ENCODE data around the gene TBX1.
"Not testable (repeated sequence)": the region's sequence is repeated elsewhere in the genome, so short reads cannot be mapped to it uniquely, and the experiment has no call there.

TBX1 gene

GRCh38 chr22:19723232-19723982 is 37.2 kb upstream of the TBX1 start, which contains the start of gene GP1BB:
GP1BB (plus strand) TSS chr22:19723539; CDS start chr22:19723570, 31 bp downstream.
- no peak for DNase-seq

GRCh38 chr22:19723983-19724827 is 36.4 kb upstream of the TBX1 start:
- no peak for DNase-seq

DNA sequence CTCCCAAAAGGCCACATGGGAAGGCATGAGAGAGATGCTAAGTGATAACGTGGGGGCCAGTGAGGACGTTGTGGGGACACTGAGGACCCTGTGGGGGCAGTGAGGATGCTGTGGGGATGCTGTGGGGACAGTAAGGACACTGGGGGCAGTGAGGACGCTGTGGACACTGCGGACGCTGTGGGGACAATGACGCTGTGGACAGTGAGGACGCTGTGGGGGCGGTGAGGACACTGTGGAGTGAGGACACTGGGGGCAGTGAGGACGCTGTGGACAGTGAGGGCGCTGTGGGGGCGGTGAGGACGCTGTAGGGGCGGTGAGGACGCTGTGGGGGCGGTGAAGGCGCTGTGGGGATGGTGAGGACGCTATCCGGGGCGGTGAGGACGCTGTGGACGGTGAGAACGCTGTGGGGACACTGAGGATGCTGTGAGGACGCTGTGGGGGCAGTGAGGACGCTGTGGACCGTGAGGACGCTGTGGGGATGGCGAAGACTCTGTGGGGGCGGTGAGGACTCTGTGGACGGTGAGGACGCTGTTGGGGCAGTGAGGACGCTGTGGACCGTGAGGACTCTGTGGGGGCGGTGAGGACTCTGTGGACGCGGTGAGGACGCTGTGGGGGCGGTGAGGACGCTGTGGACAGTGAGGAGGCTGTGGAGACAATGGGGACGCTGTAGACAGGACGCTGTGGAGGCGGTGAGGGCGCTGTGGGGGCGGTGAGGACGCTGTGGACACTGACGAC is 35.5 kb upstream of the TBX1 start:
- peak in 1 of 58 donors; percentile 44 for DNase-seq

DNA sequence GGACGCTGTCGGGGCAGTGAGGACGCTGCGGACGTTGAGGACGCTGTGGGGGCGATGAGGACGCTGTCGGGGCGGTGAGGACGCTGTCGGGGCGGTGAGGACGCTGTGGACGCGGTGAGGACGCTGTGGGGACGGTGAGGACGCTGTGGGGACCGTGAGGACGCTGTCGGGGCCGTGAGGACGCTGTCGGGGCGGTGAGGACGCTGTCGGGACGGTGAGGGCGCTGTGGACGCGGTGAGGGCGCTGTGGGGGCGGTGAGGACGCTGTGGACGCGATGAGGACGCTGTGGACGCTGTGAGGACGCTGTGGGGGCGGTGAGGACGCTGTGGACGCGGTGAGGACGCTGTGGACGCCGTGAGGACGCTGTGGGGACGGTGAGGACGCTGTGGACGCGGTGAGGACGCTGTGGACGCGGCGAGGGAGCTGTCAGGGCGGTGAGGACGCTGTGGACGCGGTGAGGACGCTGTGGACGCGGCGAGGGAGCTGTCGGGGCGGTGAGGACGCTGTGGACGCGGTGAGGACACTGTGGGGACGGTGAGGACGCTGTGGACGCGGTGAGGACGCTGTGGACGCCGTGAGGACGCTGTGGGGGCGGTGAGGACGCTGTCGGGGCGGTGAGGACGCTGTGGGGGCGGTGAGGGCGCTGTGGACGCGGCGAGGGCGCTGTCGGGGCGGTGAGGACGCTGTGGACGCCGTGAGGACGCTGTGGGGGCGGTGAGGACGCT is 34.4 kb upstream of the TBX1 start:
- not testable (repeated sequence) for DNase-seq

GRCh38 chr22:19727310-19728150 is 33.0 kb upstream of the TBX1 start:
- no peak for DNase-seq

DNA sequence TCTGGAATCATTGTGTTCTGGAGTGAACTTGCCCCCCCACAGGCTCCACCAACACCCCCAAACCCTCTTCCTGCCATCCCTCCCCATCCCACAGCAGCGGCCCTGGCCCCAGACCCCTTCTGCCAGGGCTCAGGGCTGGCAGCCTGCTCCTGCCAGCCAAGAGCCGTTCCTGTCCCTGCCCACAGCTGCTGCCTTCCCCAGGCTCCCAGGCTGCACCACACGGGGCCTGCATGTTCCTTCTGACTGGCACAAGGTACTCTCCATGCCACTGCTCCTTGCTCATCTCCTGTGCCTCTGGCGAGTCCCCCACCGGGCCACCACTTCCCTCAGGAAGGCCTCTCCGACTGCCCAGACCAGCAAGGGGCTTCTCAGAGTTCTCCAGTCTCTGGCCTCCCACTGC is 32.3 kb upstream of the TBX1 start:
- no peak for DNase-seq

GRCh38 chr22:19728836-19729235 is 31.7 kb upstream of the TBX1 start:
- DNase-seq = no peak

DNA sequence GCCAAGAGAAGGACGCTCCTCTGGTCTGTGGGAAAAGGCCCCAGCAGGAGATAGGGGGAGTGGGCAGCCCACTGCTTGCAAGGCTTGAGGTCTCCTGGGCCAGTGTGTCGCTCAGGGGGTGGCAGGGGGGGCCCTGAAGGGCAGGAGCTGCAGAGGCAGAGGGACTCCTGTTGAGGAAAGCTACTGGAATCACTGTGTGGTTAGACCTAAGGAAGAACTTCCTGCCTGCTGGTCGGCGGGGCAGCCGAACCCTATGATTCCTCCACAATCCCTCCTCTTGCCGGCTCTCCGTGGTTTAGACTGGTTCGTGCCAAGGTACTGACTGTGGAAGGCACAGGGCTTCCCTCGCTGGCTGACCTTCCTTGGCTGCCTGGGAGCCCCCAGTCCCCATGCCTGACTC is 31.1 kb upstream of the TBX1 start:
- DNase-seq = no peak

DNA sequence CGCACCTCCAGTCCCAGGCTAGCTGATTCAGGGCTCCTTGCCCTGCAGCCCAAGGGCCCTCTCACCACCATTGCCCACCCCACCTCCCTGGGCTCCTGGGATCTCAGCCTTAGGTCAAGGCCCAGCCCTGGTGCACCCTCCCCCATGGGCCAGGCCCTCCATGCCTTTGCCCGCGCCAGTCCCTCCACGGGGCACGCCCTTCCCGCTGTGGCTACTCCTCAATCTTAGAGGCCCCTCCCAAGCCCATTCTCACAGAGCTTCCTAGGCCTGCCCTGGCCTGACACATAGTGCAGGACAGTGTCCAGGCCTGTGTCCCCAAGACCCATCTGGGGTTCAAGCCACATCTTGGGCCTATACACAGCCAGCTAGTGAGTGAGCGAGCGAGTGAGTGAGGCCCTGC is 30.4 kb upstream of the TBX1 start:
- DNase-seq = no peak

GRCh38 chr22:19730655-19731360 is 29.8 kb upstream of the TBX1 start:
- peak in 56 of 58 donors; percentile 20 to 86 (median 67) for DNase-seq

GRCh38 chr22:19731361-19732135 is 29.0 kb upstream of the TBX1 start:
- DNase-seq = no peak

GRCh38 chr22:19732403-19733113 is 28.0 kb upstream of the TBX1 start:
- no peak for DNase-seq

- no peak for DNase-seq
Observed at GRCh38 chr22:19733755-19734154, 26.8 kb upstream of the TBX1 start.

DNA sequence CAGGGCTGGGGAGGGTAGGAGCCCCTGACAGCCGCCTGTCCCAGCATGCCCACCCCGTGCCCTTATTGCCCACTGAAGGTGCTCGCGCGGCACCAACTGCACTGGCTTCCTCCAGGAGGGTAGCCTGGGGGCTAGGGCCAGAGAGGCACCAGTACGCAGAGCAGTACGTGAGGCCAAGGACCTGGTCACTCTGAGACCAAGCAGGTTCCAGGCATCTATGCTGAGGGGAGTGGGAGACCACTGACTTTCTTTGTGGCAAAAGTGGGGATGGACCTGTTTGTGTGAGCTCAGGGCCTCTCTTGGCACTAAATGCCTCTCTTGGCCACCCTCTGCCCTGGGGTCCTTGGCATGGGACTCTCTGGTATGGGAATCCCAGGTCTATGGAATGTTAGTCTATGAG is 26.4 kb upstream of the TBX1 start:
- DNase-seq = no peak

GRCh38 chr22:19734837-19735382 is 25.7 kb upstream of the TBX1 start:
- DNase-seq = no peak

- DNase-seq = no peak
Observed at GRCh38 chr22:19735665-19736510, 24.7 kb upstream of the TBX1 start.
